HEK293T (cell line): ENCODE measurements around the gene ELP5.

Experiments
- FOXA1 ChIP-seq: fragments of 450-650 bp; IDR thresholded peaks from 2 replicates; pipeline ENCODE4 v1.6.1; 2016; ENCODE audit warnings: mild to moderate bottlenecking
- FOXK2 ChIP-seq: fragments of 450-650 bp; IDR thresholded peaks from 2 replicates; pipeline ENCODE4 v1.6.1; 2016; ENCODE audit warnings: mild to moderate bottlenecking
- FOXM1 ChIP-seq: fragments of 450-650 bp; IDR thresholded peaks from 2 replicates; pipeline ENCODE4 v1.6.1; 2017; ENCODE audit warnings: mild to moderate bottlenecking, borderline replicate concordance
- HDGF ChIP-seq: fragments of 450-650 bp; IDR thresholded peaks from 2 replicates; pipeline ENCODE4 v1.6.1; 2017; ENCODE audit warnings: antibody characterized with exemption, borderline replicate concordance
- LEF1 ChIP-seq: fragments of 450-650 bp; IDR thresholded peaks from 2 replicates; pipeline ENCODE4 v1.6.1; 2017; ENCODE audit warnings: mild to moderate bottlenecking, borderline replicate concordance
- SUZ12 ChIP-seq: fragments of 450-650 bp; IDR thresholded peaks from 2 replicates; pipeline ENCODE4 v1.6.1; 2016; ENCODE audit warnings: mild to moderate bottlenecking
- TARDBP ChIP-seq: fragments of 450-650 bp; IDR thresholded peaks from 2 replicates; pipeline ENCODE4 v1.6.1; 2016
- TF ChIP-seq, protein P1 (sequence below): fragments of 450-650 bp; IDR thresholded peaks from 2 replicates; pipeline ENCODE4 v1.6.1; 2016

DNA sequence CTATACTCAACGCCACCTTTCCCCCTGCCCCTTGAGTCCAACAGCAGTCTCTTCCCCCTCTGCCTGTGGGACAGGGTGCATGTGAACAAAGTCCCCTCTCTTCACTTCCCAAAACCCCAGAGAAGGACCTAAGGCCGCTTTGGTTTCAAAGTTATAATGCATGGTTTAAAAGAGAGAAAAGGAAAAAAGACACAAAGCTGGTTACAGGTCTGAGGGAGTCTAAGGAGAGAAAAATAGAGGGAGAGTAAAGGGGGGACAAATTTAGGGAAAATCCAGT lies 8.6 kb upstream of the ELP5 start:
- TF ChIP-seq FOXA1, result no peak
- TF ChIP-seq TARDBP, result no peak
- no peak for TF ChIP-seq LEF1
- TF ChIP-seq FOXK2, result no peak
- TF ChIP-seq SUZ12, result no peak
- TF ChIP-seq, protein P1, sequence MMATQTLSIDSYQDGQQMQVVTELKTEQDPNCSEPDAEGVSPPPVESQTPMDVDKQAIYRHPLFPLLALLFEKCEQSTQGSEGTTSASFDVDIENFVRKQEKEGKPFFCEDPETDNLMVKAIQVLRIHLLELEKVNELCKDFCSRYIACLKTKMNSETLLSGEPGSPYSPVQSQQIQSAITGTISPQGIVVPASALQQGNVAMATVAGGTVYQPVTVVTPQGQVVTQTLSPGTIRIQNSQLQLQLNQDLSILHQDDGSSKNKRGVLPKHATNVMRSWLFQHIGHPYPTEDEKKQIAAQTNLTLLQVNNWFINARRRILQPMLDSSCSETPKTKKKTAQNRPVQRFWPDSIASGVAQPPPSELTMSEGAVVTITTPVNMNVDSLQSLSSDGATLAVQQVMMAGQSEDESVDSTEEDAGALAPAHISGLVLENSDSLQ, result no peak
- no peak for TF ChIP-seq HDGF
- no peak for TF ChIP-seq FOXM1
